KMS-11 (cell line): ENCODE data around the gene ATP7A.
"Not testable (repeated sequence)": the region's sequence is repeated elsewhere in the genome, so short reads cannot be mapped to it uniquely, and the experiment has no call there.

ENCODE experiments used
- H2AFZ ChIP-seq: fragments of 200-600 bp; sonication (generic); 2 replicates; pipeline ENCODE4 v1.6.1; 2016; ENCODE audit warnings: antibody characterized with exemption, mixed run types, low read depth
- H3K27ac ChIP-seq: fragments of 200-600 bp; sonication (generic); 2 replicates; pipeline ENCODE4 v1.6.1; 2016; ENCODE audit warnings: mild to moderate bottlenecking, mixed run types
- H3K27me3 ChIP-seq: fragments of 200-600 bp; sonication (generic); 2 replicates; pipeline ENCODE4 v1.6.1; 2017; ENCODE audit warnings: mild to moderate bottlenecking, low read depth, mixed run types, moderate library complexity; ENCODE audit not compliant: insufficient read depth
- H3K36me3 ChIP-seq: fragments of 200-600 bp; sonication (generic); 2 replicates; pipeline ENCODE4 v1.6.1; 2017; ENCODE audit warnings: mild to moderate bottlenecking, mixed run types; ENCODE audit not compliant: insufficient read depth
- H3K4me1 ChIP-seq: fragments of 200-600 bp; sonication (generic); 2 replicates; pipeline ENCODE4 v1.6.1; 2016; ENCODE audit warnings: mild to moderate bottlenecking, low read depth, mixed run types; ENCODE audit not compliant: poor library complexity, severe bottlenecking
- H3K4me2 ChIP-seq: fragments of 200-600 bp; sonication (generic); 2 replicates; pipeline ENCODE4 v1.7.0; 2016; ENCODE audit warnings: mild to moderate bottlenecking, mixed run types
- H3K4me3 ChIP-seq: fragments of 200-600 bp; sonication (generic); IDR thresholded peaks from 2 replicates; pipeline ENCODE4 v1.6.1; 2017; ENCODE audit warnings: low read depth, low read length, mixed read lengths; ENCODE audit not compliant: insufficient read depth
- H3K79me2 ChIP-seq: fragments of 200-600 bp; sonication (generic); 2 replicates; pipeline ENCODE4 v1.6.1; 2016; ENCODE audit warnings: low read depth, mixed run types; ENCODE audit not compliant: insufficient read depth
- H3K9ac ChIP-seq: fragments of 200-600 bp; sonication (generic); 2 replicates; pipeline ENCODE4 v1.6.1; 2016; ENCODE audit warnings: mild to moderate bottlenecking, mixed run types
- H4K20me1 ChIP-seq: fragments of 200-600 bp; sonication (generic); 2 replicates; pipeline ENCODE4 v1.6.1; 2016; ENCODE audit warnings: mild to moderate bottlenecking, mixed run types; ENCODE audit not compliant: insufficient read depth
- CTCF ChIP-seq: fragments of 200-600 bp; sonication (generic); conservative IDR thresholded peaks from 2 replicates; pipeline ENCODE4 v1.6.1; 2017; ENCODE audit warnings: low read depth, mild to moderate bottlenecking, antibody characterized with exemption, low read length, moderate library complexity, mixed read lengths

The ATP7A gene

GRCh38 chrX:77910108-77910840 is at the start of gene ATP7A:
Gene ATP7A (plus strand): TSS chrX:77910693. CDS start chrX:77971642, 60,949 bp downstream.
- Histone ChIP-seq H4K20me1 (no peaks in the 10 kb centered on the region), H3K27ac (peak within 1 kb of the TSS; percentile 54), H2AFZ (peak within 1 kb of the TSS; percentile 75), H3K9ac (peak within 1 kb of the TSS; percentile 25; the same call in 1 of the 2 replicates), H3K79me2 (no peaks in the 10 kb centered on the region), H3K36me3 (no peaks in the 10 kb centered on the region), H3K27me3 (no peaks in the 10 kb centered on the region), H3K4me3 (no peak within 1 kb of the TSS), H3K4me2 (peak within 1 kb of the TSS; percentile 66), H3K4me1 (peaks cover 4% of the 10 kb centered on the region)
- 0 out of 2 replicates have a peak, but pooled peaks have one; percentile 32 for TF ChIP-seq CTCF

- H3K4me3 ChIP-seq = no peak overlapping the region
- no peak overlapping the region for H3K27ac ChIP-seq
- no peak overlapping the region for H2AFZ ChIP-seq
- H3K36me3 ChIP-seq = no peaks in the 10 kb centered on the region; the same call in 1 of the 2 replicates
- TF ChIP-seq CTCF = no peak
- no peaks in the 10 kb centered on the region for H3K4me1 ChIP-seq
- H3K4me2 ChIP-seq = no peak overlapping the region
- no peaks in the 10 kb centered on the region for H4K20me1 ChIP-seq
- no peaks in the 10 kb centered on the region for H3K79me2 ChIP-seq
- H3K27me3 ChIP-seq = no peaks in the 10 kb centered on the region
- no peak overlapping the region for H3K9ac ChIP-seq
These were observed 35.1 kb upstream of the ATP7A start for GRCh38 chrX:77875372-77875771.

GRCh38 chrX:77881418-77881817 is 29.1 kb upstream of the ATP7A start:
- H3K4me3 ChIP-seq, H2AFZ ChIP-seq, H3K4me2 ChIP-seq, H3K79me2 ChIP-seq, H3K27me3 ChIP-seq, H3K27ac ChIP-seq, H3K4me1 ChIP-seq, H3K36me3 ChIP-seq, H4K20me1 ChIP-seq, H3K9ac ChIP-seq: not testable (repeated sequence)

GRCh38 chrX:77892887-77893286 is 17.6 kb upstream of the ATP7A start:
- Histone ChIP-seq H4K20me1 (no peaks in the 10 kb centered on the region), H3K4me1 (peaks cover 8% of the 10 kb centered on the region), H3K79me2 (peaks cover 55% of the 10 kb centered on the region), H3K4me2 (no peak overlapping the region), H3K36me3 (no peaks in the 10 kb centered on the region), H3K9ac (no peak overlapping the region), H3K27ac (no peak overlapping the region), H3K27me3 (no peaks in the 10 kb centered on the region), H2AFZ (no peak overlapping the region), H3K4me3 (no peak overlapping the region)
- no peak for TF ChIP-seq CTCF

GRCh38 chrX:77893713-77894112 is 16.8 kb upstream of the ATP7A start:
- no peak overlapping the region for H3K27ac ChIP-seq
- H3K27me3 ChIP-seq = no peaks in the 10 kb centered on the region
- peaks cover 9% of the 10 kb centered on the region for H3K4me1 ChIP-seq
- H3K4me2 ChIP-seq = peak overlapping the region; percentile 93
- no peaks in the 10 kb centered on the region for H3K36me3 ChIP-seq
- no peak overlapping the region for H3K9ac ChIP-seq
- H4K20me1 ChIP-seq = no peaks in the 10 kb centered on the region
- TF ChIP-seq CTCF = no peak
- H3K79me2 ChIP-seq = peaks cover 55% of the 10 kb centered on the region
- no peak overlapping the region for H2AFZ ChIP-seq
- no peak overlapping the region for H3K4me3 ChIP-seq
